GM13977 (cell line): ENCODE results near the gene ITIH2.
"Not testable (repeated sequence)": the region's sequence is repeated elsewhere in the genome, so short reads cannot be mapped to it uniquely, and the experiment has no call there.

Experiments
- DNase-seq: peaks from one replicate; pipeline ENCODE4 v3.0.0; 2012; ENCODE audit warnings: low spot score
- CTCF ChIP-seq: IDR thresholded peaks from 2 replicates; pipeline ENCODE4 v1.5.1; 2012; ENCODE audit warnings: mild to moderate bottlenecking, control low read depth; ENCODE audit not compliant: insufficient read depth; ENCODE audit errors: extremely low read depth, missing control alignments
- in situ Hi-C: fragments of 300-500 bp; cut with MboI; formaldehyde crosslinking; loops from one replicate; pipeline ENCODE4 v1.12.0; 2022; ENCODE audit warnings: low sequenced_read_pairs, low pct_unique_long_range_greater_than_20kb, mixed read lengths, inconsistent platforms; ENCODE audit not compliant: unreplicated experiment

ITIH2 gene

GRCh38 chr10:7707102-7707501, 4.0 kb downstream of the ITIH2 start:
- DNase-seq = no peak
- TF ChIP-seq CTCF = no peak
- in situ Hi-C loops = no loop called here

GRCh38 chr10:7707858-7708622, 4.9 kb downstream of the ITIH2 start:
- in situ Hi-C loops = no loop called here
- no peak for TF ChIP-seq CTCF
- no peak for DNase-seq

- TF ChIP-seq CTCF = no peak
- no peak for DNase-seq
- in situ Hi-C loops = no loop called here
Observed at GRCh38 chr10:7708832-7709231, 5.7 kb downstream of the ITIH2 start.

GRCh38 chr10:7710446-7710845, 7.3 kb downstream of the ITIH2 start:
- no peak for TF ChIP-seq CTCF
- in situ Hi-C loops = no loop called here

GRCh38 chr10:7711075-7711474, 8.0 kb downstream of the ITIH2 start:
- in situ Hi-C loops, DNase-seq: not testable (repeated sequence)

More at GRCh38 chr10:7710446-7710845, 7.3 kb downstream of the ITIH2 start:
- DNase-seq = no peak

GRCh38 chr10:7715515-7715914, 12.4 kb downstream of the ITIH2 start:
- in situ Hi-C loops = no loop called here
- DNase-seq = no peak
- no peak for TF ChIP-seq CTCF

- in situ Hi-C loops = no loop called here
- TF ChIP-seq CTCF = no peak
- no peak for DNase-seq
Observed at GRCh38 chr10:7717767-7718166, 14.7 kb downstream of the ITIH2 start.
